ENCODE measurements around the gene CAPN7. TPM values are rescaled to one million over a fixed set of nuclear protein-coding genes. Genes with fewer than 3 reads are reported as not detected.

CAPN7 gene
- total RNA-seq, 1 experiment from 2014 or later: 10.6 TPM

- no peak for DNase-seq
- H3K4me3 ChIP-seq (ENCODE audit: insufficient read depth, low read depth, low read length): no peak overlapping the region
- H3K36me3 ChIP-seq (replicated peaks; ENCODE audit: control insufficient read depth, insufficient read depth, low read length): no peaks in the 10 kb centered on the region
- H3K27me3 ChIP-seq (ENCODE audit: control insufficient read depth, insufficient read depth, low read length): no peaks in the 10 kb centered on the region
Observed at GRCh38 chr3:15284121-15284889, 78.3 kb downstream of the CAPN7 start.

- H3K4me3 ChIP-seq (ENCODE audit: insufficient read depth, low read depth, low read length): no peak overlapping the region
- H3K36me3 ChIP-seq (replicated peaks; ENCODE audit: control insufficient read depth, insufficient read depth, low read length): no peaks in the 10 kb centered on the region
- DNase-seq: peak; percentile 77
- H3K27me3 ChIP-seq (ENCODE audit: control insufficient read depth, insufficient read depth, low read length): no peaks in the 10 kb centered on the region
Observed at GRCh38 chr3:15286022-15286421, 80.0 kb downstream of the CAPN7 start.

GRCh38 chr3:15287565-15288330 lies 81.7 kb downstream of the CAPN7 start:
- H3K27me3 ChIP-seq (ENCODE audit: control insufficient read depth, insufficient read depth, low read length): no peaks in the 10 kb centered on the region
- no peak for DNase-seq
- H3K36me3 ChIP-seq (replicated peaks; ENCODE audit: control insufficient read depth, insufficient read depth, low read length): no peaks in the 10 kb centered on the region
- no peak overlapping the region for H3K4me3 ChIP-seq (ENCODE audit: insufficient read depth, low read depth, low read length)

GRCh38 chr3:15288331-15289035 lies 82.4 kb downstream of the CAPN7 start:
- H3K27me3 ChIP-seq (ENCODE audit: control insufficient read depth, insufficient read depth, low read length): no peaks in the 10 kb centered on the region
- no peak for DNase-seq
- H3K4me3 ChIP-seq (ENCODE audit: insufficient read depth, low read depth, low read length): no peak overlapping the region
- H3K36me3 ChIP-seq (replicated peaks; ENCODE audit: control insufficient read depth, insufficient read depth, low read length): no peaks in the 10 kb centered on the region

GRCh38 chr3:15289661-15290060 lies 83.6 kb downstream of the CAPN7 start:
- Histone ChIP-seq H3K36me3 (replicated peaks; ENCODE audit: control insufficient read depth, insufficient read depth, low read length) (no peaks in the 10 kb centered on the region), H3K27me3 (ENCODE audit: control insufficient read depth, insufficient read depth, low read length) (no peaks in the 10 kb centered on the region), H3K4me3 (ENCODE audit: insufficient read depth, low read depth, low read length) (no peak overlapping the region)
- no peak for DNase-seq

- Histone ChIP-seq H3K36me3 (replicated peaks; ENCODE audit: control insufficient read depth, insufficient read depth, low read length) (no peaks in the 10 kb centered on the region), H3K4me3 (ENCODE audit: insufficient read depth, low read depth, low read length) (no peak overlapping the region), H3K27me3 (ENCODE audit: control insufficient read depth, insufficient read depth, low read length) (no peaks in the 10 kb centered on the region)
- DNase-seq: no peak
Observed at GRCh38 chr3:15290736-15291135, 84.7 kb downstream of the CAPN7 start.

- Histone ChIP-seq H3K27me3 (ENCODE audit: control insufficient read depth, insufficient read depth, low read length) (no peaks in the 10 kb centered on the region), H3K36me3 (replicated peaks; ENCODE audit: control insufficient read depth, insufficient read depth, low read length) (no peaks in the 10 kb centered on the region), H3K4me3 (ENCODE audit: insufficient read depth, low read depth, low read length) (no peak overlapping the region)
- DNase-seq: no peak
Observed at GRCh38 chr3:15291589-15292541, 85.8 kb downstream of the CAPN7 start.

GRCh38 chr3:15292765-15293522 lies 86.9 kb downstream of the CAPN7 start:
- no peak overlapping the region for H3K4me3 ChIP-seq (ENCODE audit: insufficient read depth, low read depth, low read length)
- H3K27me3 ChIP-seq (ENCODE audit: control insufficient read depth, insufficient read depth, low read length): no peaks in the 10 kb centered on the region
- DNase-seq: no peak
- no peaks in the 10 kb centered on the region for H3K36me3 ChIP-seq (replicated peaks; ENCODE audit: control insufficient read depth, insufficient read depth, low read length)

- Histone ChIP-seq H3K4me3 (ENCODE audit: insufficient read depth, low read depth, low read length) (no peak overlapping the region), H3K27me3 (ENCODE audit: control insufficient read depth, insufficient read depth, low read length) (no peaks in the 10 kb centered on the region)
- DNase-seq: no peak
Observed at GRCh38 chr3:15294929-15295328, 88.9 kb downstream of the CAPN7 start.

GRCh38 chr3:15295506-15295905 lies 89.5 kb downstream of the CAPN7 start:
- H3K36me3 ChIP-seq (replicated peaks; ENCODE audit: control insufficient read depth, insufficient read depth, low read length): no peaks in the 10 kb centered on the region
- no peak for DNase-seq
- H3K4me3 ChIP-seq (ENCODE audit: insufficient read depth, low read depth, low read length): no peak overlapping the region
- H3K27me3 ChIP-seq (ENCODE audit: control insufficient read depth, insufficient read depth, low read length): no peaks in the 10 kb centered on the region

More at GRCh38 chr3:15294929-15295328, 88.9 kb downstream of the CAPN7 start:
- H3K36me3 ChIP-seq (replicated peaks; ENCODE audit: control insufficient read depth, insufficient read depth, low read length): no peaks in the 10 kb centered on the region

GRCh38 chr3:15297608-15298350 lies 91.7 kb downstream of the CAPN7 start:
- Histone ChIP-seq H3K27me3 (ENCODE audit: control insufficient read depth, insufficient read depth, low read length) (no peaks in the 10 kb centered on the region), H3K4me3 (ENCODE audit: insufficient read depth, low read depth, low read length) (no peak overlapping the region), H3K36me3 (replicated peaks; ENCODE audit: control insufficient read depth, insufficient read depth, low read length) (no peaks in the 10 kb centered on the region)
- DNase-seq: no peak

GRCh38 chr3:15298504-15298903 lies 92.5 kb downstream of the CAPN7 start:
- Histone ChIP-seq H3K27me3 (ENCODE audit: control insufficient read depth, insufficient read depth, low read length) (no peaks in the 10 kb centered on the region), H3K36me3 (replicated peaks; ENCODE audit: control insufficient read depth, insufficient read depth, low read length) (no peaks in the 10 kb centered on the region; the same call in 1 of the 2 replicates), H3K4me3 (ENCODE audit: insufficient read depth, low read depth, low read length) (no peak overlapping the region)
- no peak for DNase-seq

- H3K27me3 ChIP-seq (ENCODE audit: control insufficient read depth, insufficient read depth, low read length): no peaks in the 10 kb centered on the region
- DNase-seq: no peak
- H3K36me3 ChIP-seq (replicated peaks; ENCODE audit: control insufficient read depth, insufficient read depth, low read length): no peaks in the 10 kb centered on the region; the same call in none of the 2 replicates
- H3K4me3 ChIP-seq (ENCODE audit: insufficient read depth, low read depth, low read length): no peak overlapping the region
Observed at GRCh38 chr3:15299036-15299435, 93.0 kb downstream of the CAPN7 start.
